Hematopoietic multipotent progenitor cell treated with erythropoietin and hydrocortisone succinate and interleukin-3 and kit ligand, for 8 days (in vitro differentiated cells): ENCODE measurements around the gene UNC5C.
A peak's percentile ranks its signal among the peaks of the same experiment; 100 is the strongest.
"Not testable (repeated sequence)": the region's sequence is repeated elsewhere in the genome, so short reads cannot be mapped to it uniquely, and the experiment has no call there.

Source experiments
- DNase-seq: peaks from one replicate; pipeline ENCODE4 v3.0.0-alpha.2; 2015

The UNC5C gene

DNA sequence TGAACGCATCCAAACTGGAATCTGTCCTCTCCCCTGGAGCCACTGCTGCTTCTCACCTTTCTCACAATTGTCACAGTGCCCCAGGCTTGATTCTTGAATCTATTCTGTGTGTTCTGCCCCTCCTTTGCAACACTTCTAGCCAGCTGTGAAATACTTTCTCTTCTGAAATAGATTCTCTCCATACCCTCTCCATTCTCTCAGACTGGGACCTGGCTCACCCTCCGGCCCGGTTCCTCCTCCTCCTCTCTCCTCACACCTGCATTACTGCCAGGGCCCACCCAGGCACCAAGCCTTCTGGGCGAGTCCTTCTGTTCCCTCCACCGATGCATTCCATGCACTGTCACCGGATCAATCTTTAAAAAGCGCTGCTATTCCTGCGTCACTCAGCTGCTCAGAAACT is 336.1 kb downstream of the UNC5C start:
- DNase-seq = no peak

DNA sequence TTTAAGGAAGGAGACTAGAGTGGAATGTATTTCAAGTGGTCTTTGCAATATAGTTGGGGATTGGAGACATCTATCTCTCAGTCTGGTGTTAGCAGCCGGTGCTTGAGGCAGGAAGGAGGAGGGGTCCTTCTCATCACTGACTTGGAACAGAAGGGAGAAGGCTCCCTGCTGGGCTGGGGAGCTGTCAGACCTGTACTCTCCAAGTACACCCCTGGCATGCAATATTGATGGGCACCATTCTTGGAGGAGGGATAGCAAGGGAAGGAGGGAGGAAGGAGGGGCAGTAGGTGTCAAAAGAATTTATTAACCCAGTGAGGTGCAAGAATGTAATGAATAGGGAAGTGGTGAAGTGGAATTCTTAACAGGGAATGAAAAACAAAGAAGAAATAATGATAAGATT is 338.8 kb downstream of the UNC5C start:
- DNase-seq = no peak

DNA sequence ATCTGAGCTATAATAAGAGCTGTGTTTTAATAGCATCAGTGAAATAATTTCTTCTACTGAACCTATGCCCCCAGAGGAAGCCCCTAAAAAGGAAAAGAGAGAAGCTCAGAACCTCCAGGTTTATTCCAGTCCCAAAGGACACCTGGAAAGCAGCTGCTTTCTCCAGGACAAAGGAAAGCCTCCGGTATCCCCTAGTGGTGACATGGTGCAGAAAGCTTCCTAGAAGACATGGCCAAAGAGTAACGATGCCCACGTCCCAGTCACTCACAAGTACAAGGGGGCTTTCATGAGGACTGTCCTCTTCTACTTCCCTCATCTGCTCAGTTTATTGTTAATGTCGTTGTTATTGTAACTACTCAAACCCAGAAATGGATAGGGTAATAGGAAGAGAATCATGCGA is 343.9 kb downstream of the UNC5C start:
- no peak for DNase-seq

- no peak for DNase-seq
Measured at GRCh38 chr4:95204267-95204844, 344.4 kb downstream of the UNC5C start.

DNA sequence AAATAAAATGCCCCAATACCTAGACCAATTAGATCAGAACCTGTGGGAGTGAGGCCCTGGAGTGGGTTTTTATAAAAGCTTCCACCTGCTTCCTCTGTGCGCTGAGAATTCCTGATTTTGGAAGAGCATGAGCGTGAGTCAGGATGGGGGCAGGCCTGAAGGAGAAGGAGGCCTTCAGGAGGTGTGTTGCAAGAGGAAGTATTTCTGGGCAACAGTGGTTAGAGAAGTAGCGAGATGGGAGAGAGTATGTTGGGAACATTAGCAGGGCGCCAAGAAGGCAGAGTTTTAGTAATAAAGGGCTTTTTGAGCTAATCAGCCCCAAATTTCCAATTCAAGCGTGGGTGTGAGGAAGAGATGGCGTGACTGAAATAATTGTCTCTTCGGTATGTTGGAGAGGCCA is 349.8 kb downstream of the UNC5C start:
- DNase-seq = no peak

GRCh38 chr4:95197353-95197752 is 351.4 kb downstream of the UNC5C start:
- DNase-seq = no peak

DNA sequence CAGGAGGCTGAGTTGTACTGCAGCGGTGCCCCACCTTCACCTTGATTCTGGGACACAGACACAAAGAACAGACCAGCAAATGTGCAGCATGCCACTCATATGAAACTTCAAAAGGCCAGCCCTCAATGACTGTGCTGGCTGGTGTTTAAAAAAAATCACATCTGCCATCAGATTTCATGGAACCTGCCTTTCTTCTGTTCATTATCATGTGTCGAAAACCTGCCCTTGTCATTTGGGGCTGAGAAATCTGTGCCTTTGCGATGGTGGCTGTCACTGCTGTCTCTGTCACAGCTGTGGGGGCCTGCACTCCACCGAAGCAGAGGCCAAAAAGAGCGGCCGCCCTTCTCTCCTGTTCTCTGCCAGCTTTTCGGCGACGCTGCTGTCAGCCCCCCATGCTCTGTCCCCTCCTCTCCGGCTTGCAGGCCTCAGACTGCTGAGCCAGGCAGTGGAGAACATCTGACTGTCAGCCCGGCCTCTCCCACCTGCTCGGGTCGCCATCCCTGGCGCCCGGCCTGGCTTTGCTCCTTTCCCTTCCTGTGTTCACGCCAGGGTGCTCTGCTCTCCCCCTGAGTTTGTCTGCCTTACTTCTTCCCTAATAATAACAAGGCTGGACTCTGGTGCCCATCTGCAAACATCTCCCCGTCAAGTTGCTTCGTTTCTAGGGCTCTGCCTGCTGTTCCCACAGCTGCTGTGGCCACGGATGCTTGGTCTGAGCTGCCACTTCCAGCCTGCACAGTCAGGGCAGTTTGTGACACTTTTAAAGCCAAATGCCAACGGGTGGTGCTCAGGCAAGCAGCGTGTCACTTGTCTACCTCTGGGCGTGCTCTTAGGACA is 355.2 kb downstream of the UNC5C start:
- no peak for DNase-seq

DNA sequence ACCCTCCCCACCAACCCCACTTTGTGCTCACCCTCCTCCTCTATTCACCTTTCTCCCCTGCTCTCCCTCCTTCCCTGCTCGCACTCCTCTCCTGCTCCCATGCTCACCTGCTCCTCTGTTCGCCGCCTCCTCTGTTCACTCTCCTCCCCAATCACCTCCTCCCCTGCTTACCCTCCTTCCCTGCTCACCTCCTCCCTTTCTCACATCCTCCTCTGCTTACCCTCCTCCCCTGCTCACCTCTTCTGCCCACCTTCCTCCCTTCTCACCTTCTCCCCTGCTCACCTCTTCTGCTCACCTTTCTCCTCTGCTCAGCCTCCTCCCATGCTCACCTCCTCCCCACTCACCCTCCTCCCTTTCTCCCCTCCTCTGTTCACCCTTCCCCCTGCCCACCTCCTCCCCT is 357.2 kb downstream of the UNC5C start:
- DNase-seq = no peak

DNA sequence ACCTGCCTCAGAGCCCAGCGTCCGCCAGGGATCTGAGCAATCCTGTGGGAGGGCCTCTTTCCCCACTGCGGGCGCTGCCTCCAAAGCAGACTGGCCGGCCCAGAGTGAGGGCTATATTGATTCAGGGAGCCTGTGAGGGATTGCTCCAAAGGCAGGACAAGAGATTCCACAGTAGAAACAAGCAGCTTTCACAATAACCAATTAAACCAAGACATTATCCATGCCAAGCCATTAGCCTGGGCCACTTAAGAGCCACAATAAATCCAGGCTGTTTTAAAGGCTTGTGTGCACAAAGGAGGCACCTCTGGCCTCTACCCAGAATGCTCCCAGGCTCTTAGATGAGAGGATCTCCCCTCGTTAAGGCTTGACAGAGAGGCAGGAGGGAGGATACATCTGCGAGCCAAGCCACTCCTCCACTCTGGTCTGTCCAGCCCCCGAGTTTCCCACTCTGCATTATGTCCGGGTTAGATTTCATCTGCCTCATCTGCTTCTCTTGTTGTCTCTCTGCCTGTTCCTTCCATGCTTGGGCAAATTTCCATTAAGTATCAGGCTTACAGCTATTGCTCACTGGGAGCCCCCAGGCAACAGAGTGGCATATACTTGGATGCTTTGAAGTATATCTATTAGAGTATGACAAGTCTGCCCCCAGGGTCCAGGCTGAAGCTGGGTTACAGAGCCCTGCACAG is 357.9 kb downstream of the UNC5C start:
- DNase-seq = no peak

DNA sequence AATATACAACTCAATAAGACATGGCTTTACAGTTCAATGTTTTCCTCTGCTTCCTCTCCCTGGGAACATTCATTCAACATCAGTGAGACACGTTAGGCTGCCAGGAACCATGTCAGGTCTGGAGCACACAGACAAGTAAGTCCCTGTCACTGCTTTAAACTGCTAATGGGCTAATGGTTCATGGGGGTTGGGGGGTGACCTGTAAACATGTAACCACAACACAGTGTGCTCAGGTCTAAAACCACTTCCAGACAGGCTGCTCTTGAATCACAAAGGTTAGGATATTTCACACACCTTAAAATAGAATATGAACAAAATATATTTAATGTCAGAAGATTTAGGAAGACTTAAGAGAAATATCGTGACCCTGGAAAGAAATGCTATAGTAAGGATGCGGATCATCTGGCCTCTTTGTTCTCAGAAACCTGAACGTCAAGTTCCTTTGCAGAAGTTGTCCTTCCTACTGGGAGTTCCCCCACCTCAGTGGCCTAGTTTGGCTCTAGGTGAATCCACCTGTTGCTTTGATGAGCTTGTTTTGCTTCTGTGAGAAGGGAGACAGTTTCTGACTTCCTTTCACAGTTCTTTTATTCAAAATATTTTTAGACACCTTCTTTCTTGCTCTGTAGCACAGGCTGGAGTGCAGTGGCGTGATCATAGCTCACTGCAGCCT is 359.9 kb downstream of the UNC5C start:
- no peak for DNase-seq

DNA sequence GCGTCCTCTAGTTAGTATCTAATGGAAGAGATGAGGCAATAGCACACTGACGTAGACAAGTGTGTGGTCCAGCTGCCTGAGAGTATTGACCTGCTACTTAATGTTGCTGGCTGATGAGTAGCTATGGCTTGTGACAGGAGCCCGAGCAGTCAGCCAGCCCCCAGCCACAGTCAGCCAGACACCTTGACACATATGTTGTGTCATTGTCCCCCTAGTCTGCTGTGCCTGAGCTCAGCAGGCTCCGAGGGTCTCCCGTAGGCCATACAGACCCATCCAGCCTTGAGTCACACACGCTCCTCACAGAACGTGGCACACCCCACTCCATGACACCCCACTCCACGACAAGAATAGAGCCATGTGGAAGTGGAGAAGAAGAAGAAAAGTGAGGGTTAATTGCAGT is 362.1 kb downstream of the UNC5C start:
- no peak for DNase-seq

DNA sequence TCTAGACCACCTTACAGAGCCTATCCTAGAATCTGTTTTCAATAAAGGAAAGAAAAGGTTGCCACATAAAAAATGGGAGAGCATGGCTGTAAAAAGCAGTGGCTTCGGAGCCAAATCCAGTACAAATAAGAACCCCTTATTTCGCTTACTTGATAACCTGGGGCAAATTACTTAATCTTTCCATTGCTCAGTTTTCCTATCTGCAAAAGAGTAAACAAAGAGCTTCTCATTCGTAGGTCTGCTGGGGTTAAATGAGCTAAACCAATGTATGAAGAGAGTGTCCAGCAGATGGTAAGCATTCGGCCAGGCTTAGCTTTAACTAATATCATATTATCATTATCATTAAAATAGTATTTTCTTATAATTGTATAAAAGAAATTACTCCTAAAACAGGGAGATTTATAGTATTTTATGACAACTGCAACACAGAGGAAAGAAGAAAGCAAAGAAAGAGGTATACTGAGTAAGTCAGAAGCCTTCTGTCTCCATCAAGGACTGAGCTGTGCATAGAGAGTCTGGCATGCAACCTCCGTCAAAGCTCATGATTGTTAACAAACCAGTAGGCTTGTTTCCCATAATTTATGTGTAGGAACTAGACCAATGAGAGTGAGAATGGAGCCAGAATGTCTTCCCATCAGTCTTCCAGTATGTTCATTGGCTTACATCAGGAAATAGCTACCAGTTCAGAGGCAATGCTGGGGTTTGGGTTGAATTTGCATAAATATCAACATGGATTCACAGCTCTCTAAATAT is 364.9 kb downstream of the UNC5C start:
- no peak for DNase-seq

- DNase-seq = no peak
Measured at GRCh38 chr4:95181996-95182306, 366.8 kb downstream of the UNC5C start.

- DNase-seq = no peak
Measured at GRCh38 chr4:95181243-95181995, 367.4 kb downstream of the UNC5C start.

- no peak for DNase-seq
Measured at GRCh38 chr4:95180531-95181242, 368.1 kb downstream of the UNC5C start.

DNA sequence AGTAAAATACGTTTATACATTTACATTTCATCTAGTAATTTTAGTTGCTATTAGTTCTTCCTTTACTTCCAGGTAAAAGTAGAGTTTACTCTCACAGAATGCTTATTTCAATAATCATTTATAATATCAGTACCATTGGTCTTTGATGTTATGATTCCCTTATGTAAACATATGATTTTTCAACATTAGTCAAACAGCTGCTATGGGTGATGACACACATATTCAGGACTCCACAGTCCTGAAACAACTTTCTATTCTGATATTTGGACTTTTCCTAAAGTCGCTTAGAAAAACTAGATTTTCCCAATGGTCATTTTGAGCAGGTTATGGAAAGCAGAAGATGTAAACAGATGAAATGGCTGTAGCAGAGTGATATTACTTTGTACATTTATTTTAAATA is 369.8 kb downstream of the UNC5C start:
- DNase-seq = no peak

GRCh38 chr4:95171377-95171776 is 377.4 kb downstream of the UNC5C start:
- not testable (repeated sequence) for DNase-seq

DNA sequence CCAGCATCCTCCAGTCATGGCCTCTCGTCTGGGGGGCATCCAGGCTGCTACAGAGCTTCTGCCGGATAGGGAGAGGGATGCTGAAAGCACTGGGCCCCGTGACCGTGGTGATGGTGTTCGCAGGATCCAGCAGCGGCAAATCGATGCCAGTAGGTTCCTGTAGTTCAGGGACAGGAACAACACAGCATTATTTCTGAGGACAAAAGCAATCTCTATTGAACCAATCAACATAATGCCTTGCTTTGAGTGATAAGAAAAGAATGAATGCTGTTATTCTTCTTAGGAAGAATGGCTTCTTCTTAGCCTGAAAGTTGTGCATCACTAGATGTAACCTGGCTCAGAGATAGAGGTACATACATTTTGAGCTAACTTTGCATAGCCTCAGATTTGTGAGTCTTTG is 378.6 kb downstream of the UNC5C start:
- DNase-seq = no peak

GRCh38 chr4:95167805-95168204 is 381.0 kb downstream of the UNC5C start:
- DNase-seq = no peak

DNA sequence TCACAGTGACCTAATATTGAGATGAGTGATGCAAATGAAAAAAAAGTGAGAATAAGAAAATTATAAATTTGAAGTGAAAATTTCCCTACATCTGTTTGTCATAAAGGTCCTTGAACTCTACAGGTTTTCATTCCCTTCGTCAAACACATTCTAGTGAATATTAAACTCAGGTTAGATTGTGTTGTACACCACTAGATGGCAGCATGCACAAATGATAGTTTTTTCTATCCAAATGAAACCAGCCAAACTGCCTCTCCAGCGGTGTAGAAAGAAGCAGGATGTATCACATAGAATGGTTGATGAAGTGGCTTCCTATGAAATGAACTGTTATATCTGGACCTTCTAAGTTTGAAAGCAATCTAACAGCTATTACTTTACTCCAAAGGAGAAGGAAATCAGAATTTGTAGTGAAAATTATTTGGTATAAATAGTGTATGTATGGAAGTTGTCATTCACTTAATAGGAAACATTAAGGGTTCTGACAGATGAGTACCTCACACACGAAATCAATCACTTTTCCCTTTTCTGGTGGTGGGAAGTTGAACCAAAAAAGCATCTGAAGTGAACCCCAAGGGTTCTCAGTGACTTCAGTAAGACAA is 382.7 kb downstream of the UNC5C start:
- peak; percentile 69 for DNase-seq

DNA sequence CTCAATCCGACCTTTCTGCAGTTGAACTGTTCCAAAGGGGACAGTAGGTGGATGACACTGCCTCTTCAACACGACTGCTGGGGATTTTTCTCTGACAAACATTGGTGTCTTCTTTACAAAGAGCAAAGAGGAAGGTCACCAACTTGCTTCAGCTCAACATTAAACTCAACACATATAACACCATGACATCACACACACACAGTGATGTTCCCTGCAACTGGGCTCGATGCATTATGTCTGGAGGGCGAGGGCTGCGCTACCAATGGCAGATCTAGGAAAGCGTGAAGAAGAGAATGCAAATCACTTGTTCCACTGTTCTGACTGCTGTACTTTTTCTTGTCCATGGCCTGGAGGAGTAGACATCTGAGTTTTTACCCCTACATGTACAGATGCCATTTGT is 385.9 kb downstream of the UNC5C start:
- DNase-seq = no peak
